MM.1S (cell line): ENCODE measurements around the gene MAP3K20.

ENCODE experiments used
- EZH2 ChIP-seq: fragments of 300-600 bp; sonication (generic); optimal IDR thresholded peaks from 2 replicates; pipeline ENCODE3; 2017; ENCODE audit warnings: low read depth, mild to moderate bottlenecking, antibody characterized with exemption, low read length, mixed read lengths
- EZH2phosphoT487 ChIP-seq: fragments of 300-600 bp; sonication (generic); IDR thresholded peaks from 2 replicates; pipeline ENCODE4 v1.6.1; 2018; ENCODE audit warnings: antibody characterized with exemption, low read length
- TF ChIP-seq, protein P1 (sequence below): fragments of 300-600 bp; sonication (generic); IDR thresholded peaks from 2 replicates; pipeline ENCODE4 v1.5.1; 2016; ENCODE audit warnings: antibody characterized with exemption, low read length, mixed read lengths

DNA sequence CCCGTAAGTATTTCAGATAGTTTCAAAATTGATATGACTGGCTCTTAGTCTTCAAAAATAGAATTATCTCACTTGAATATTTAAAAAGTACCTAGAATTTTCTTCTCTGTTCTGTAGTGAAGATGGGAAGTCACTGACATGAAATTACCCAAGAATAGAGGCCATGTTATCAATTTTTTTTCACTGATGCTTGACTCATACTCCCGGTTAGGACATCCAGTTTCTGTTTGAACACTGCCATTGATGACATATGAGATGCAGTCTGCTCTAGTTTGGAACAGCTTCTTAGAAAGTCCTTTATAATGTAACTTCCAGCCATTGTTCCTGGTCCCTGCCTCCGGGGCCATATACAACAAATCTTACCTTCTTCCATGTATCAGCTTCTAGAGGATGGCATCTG is 26.0 kb downstream of the MAP3K20 start:
- TF ChIP-seq EZH2: no peak
- TF ChIP-seq, protein P1, sequence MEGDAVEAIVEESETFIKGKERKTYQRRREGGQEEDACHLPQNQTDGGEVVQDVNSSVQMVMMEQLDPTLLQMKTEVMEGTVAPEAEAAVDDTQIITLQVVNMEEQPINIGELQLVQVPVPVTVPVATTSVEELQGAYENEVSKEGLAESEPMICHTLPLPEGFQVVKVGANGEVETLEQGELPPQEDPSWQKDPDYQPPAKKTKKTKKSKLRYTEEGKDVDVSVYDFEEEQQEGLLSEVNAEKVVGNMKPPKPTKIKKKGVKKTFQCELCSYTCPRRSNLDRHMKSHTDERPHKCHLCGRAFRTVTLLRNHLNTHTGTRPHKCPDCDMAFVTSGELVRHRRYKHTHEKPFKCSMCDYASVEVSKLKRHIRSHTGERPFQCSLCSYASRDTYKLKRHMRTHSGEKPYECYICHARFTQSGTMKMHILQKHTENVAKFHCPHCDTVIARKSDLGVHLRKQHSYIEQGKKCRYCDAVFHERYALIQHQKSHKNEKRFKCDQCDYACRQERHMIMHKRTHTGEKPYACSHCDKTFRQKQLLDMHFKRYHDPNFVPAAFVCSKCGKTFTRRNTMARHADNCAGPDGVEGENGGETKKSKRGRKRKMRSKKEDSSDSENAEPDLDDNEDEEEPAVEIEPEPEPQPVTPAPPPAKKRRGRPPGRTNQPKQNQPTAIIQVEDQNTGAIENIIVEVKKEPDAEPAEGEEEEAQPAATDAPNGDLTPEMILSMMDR: no peak
- TF ChIP-seq EZH2phosphoT487: no peak
